ENCODE measurements around the gene RAPGEF1. TPM values are rescaled to one million over a fixed set of nuclear protein-coding genes. Genes with fewer than 3 reads are reported as not detected.
A peak's percentile ranks its signal among the peaks of the same experiment; 100 is the strongest.

RAPGEF1 gene
- total RNA-seq, 1 donor, result 33.7 TPM

GRCh38 chr9:131748411-131748955, 8.6 kb upstream of the RAPGEF1 start:
- no peak for DNase-seq (ENCODE audit: low read depth)
- no peak for TF ChIP-seq CTCF (IDR thresholded peaks at IDR 0.05; ENCODE audit: insufficient read depth, low read length)

GRCh38 chr9:131747352-131747751, 7.5 kb upstream of the RAPGEF1 start:
- peak; percentile 75 for DNase-seq (ENCODE audit: low read depth)
- no peak overlapping the region for H3K4me3 ChIP-seq (ENCODE audit: low read depth, low read length)
- TF ChIP-seq CTCF (IDR thresholded peaks at IDR 0.05; ENCODE audit: insufficient read depth, low read length), result peak; percentile 62

More at GRCh38 chr9:131748411-131748955, 8.6 kb upstream of the RAPGEF1 start:
- H3K4me3 ChIP-seq (ENCODE audit: low read depth, low read length), result no peak overlapping the region

GRCh38 chr9:131745610-131746009, 5.7 kb upstream of the RAPGEF1 start:
- TF ChIP-seq CTCF (IDR thresholded peaks at IDR 0.05; ENCODE audit: insufficient read depth, low read length), result no peak
- no peak overlapping the region for H3K4me3 ChIP-seq (ENCODE audit: low read depth, low read length)
- DNase-seq (ENCODE audit: low read depth), result no peak

- DNase-seq (ENCODE audit: low read depth), result no peak
- no peak overlapping the region for H3K4me3 ChIP-seq (ENCODE audit: low read depth, low read length)
- no peak for TF ChIP-seq CTCF (IDR thresholded peaks at IDR 0.05; ENCODE audit: insufficient read depth, low read length)
Observed at GRCh38 chr9:131744720-131745201, 4.9 kb upstream of the RAPGEF1 start.

GRCh38 chr9:131744171-131744719, 4.4 kb upstream of the RAPGEF1 start:
- H3K4me3 ChIP-seq (ENCODE audit: low read depth, low read length), result no peak overlapping the region
- TF ChIP-seq CTCF (IDR thresholded peaks at IDR 0.05; ENCODE audit: insufficient read depth, low read length), result no peak
- DNase-seq (ENCODE audit: low read depth), result no peak

GRCh38 chr9:131743501-131743900, 3.6 kb upstream of the RAPGEF1 start:
- DNase-seq (ENCODE audit: low read depth), result no peak
- TF ChIP-seq CTCF (IDR thresholded peaks at IDR 0.05; ENCODE audit: insufficient read depth, low read length), result no peak
- H3K4me3 ChIP-seq (ENCODE audit: low read depth, low read length), result no peak overlapping the region

GRCh38 chr9:131743096-131743495, 3.2 kb upstream of the RAPGEF1 start:
- no peak for DNase-seq (ENCODE audit: low read depth)
- no peak overlapping the region for H3K4me3 ChIP-seq (ENCODE audit: low read depth, low read length)
- no peak for TF ChIP-seq CTCF (IDR thresholded peaks at IDR 0.05; ENCODE audit: insufficient read depth, low read length)
